ENCODE measurements around the gene CFAP74.

DNA sequence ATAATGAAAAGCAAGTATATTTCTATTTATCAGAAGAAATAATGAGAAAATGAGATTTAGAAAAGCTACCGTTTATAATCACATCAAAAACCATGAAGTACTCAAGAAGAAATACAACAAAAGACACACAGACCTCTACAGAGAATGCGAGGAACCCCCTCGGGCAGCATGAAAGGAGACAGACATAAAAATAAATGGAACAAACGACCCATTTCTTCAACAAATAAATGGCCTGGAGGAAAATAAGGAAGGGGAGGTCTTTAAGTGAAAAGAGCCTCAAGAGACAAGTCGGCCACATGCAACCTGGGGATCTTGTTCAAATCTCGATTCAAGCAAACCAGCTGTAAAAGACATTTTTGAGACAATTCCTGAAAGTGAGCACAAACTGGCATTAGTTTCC is 6.0 kb downstream of the CFAP74 start:
- TF ChIP-seq, protein P1, sequence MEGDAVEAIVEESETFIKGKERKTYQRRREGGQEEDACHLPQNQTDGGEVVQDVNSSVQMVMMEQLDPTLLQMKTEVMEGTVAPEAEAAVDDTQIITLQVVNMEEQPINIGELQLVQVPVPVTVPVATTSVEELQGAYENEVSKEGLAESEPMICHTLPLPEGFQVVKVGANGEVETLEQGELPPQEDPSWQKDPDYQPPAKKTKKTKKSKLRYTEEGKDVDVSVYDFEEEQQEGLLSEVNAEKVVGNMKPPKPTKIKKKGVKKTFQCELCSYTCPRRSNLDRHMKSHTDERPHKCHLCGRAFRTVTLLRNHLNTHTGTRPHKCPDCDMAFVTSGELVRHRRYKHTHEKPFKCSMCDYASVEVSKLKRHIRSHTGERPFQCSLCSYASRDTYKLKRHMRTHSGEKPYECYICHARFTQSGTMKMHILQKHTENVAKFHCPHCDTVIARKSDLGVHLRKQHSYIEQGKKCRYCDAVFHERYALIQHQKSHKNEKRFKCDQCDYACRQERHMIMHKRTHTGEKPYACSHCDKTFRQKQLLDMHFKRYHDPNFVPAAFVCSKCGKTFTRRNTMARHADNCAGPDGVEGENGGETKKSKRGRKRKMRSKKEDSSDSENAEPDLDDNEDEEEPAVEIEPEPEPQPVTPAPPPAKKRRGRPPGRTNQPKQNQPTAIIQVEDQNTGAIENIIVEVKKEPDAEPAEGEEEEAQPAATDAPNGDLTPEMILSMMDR (IDR thresholded peaks at IDR 0.05): no peak
- no peak for TF ChIP-seq POLR2A (IDR thresholded peaks at IDR 0.05)

Measured in sigmoid colon (tissue), 3 donors.